Activated naive CD8-positive, alpha-beta T cell treated with anti-CD3 and anti-CD28 coated beads, Interleukin-2, amount 50 U/mL, for 24 hours (primary cell): Measurements from ENCODE around the gene NACC1.
"Not testable (repeated sequence)": the region's sequence is repeated elsewhere in the genome, so short reads cannot be mapped to it uniquely, and the experiment has no call there.

Source experiments
- ATAC-seq: fragments of 150-1000 bp; cut with Tn5 transposase; one replicate; pipeline ENCODE4 v1.10.0; 2021
- DNase-seq: peaks from one replicate; pipeline ENCODE4 v3.0.0; 2021
- H3K27ac Mint-ChIP-seq: one replicate; pipeline ENCODE4 v1.8.0; 2021; ENCODE audit warnings: mild to moderate bottlenecking, mixed read lengths
- H3K27me3 Mint-ChIP-seq: one replicate; pipeline ENCODE4 v1.8.0; 2021; ENCODE audit warnings: mixed read lengths
- H3K36me3 Mint-ChIP-seq: one replicate; pipeline ENCODE4 v1.8.0; 2021; ENCODE audit warnings: low read depth, mixed read lengths
- H3K4me1 Mint-ChIP-seq: one replicate; pipeline ENCODE4 v1.8.0; 2021; ENCODE audit warnings: mixed read lengths
- H3K4me3 Mint-ChIP-seq: one replicate; pipeline ENCODE4 v1.8.0; 2021; ENCODE audit warnings: mild to moderate bottlenecking, moderate library complexity, mixed read lengths
- H3K9me3 Mint-ChIP-seq: one replicate; pipeline ENCODE4 v1.8.0; 2021; ENCODE audit warnings: mixed read lengths

Gene NACC1

GRCh38 chr19:13185763-13186657 is 67.9 kb downstream of the NACC1 start:
- DNase-seq, H3K9me3 Mint-ChIP-seq, H3K27ac Mint-ChIP-seq, H3K27me3 Mint-ChIP-seq, H3K36me3 Mint-ChIP-seq, ATAC-seq, H3K4me3 Mint-ChIP-seq: not testable (repeated sequence)
- H3K4me1 Mint-ChIP-seq, result peaks cover 27% of the 10 kb centered on the region

GRCh38 chr19:13186688-13187087 is 68.6 kb downstream of the NACC1 start:
- H3K36me3 Mint-ChIP-seq, H3K27me3 Mint-ChIP-seq, DNase-seq, H3K27ac Mint-ChIP-seq, ATAC-seq, H3K9me3 Mint-ChIP-seq, H3K4me3 Mint-ChIP-seq: not testable (repeated sequence)
- peaks cover 31% of the 10 kb centered on the region for H3K4me1 Mint-ChIP-seq

- DNase-seq (no peak), ATAC-seq (no peak)
- Mint-ChIP-seq H3K4me1 (peaks cover 27% of the 10 kb centered on the region), H3K27me3 (no peaks in the 10 kb centered on the region), H3K4me3 (no peak overlapping the region), H3K27ac (no peak overlapping the region), H3K36me3 (no peaks in the 10 kb centered on the region), H3K9me3 (no peaks in the 10 kb centered on the region)
Observed at GRCh38 chr19:13187419-13187818, 69.4 kb downstream of the NACC1 start.

GRCh38 chr19:13189600-13189999 is 71.5 kb downstream of the NACC1 start:
- H3K36me3 Mint-ChIP-seq, result no peaks in the 10 kb centered on the region
- ATAC-seq, result no peak
- no peak overlapping the region for H3K27ac Mint-ChIP-seq
- H3K4me3 Mint-ChIP-seq, result no peak overlapping the region
- DNase-seq, result no peak
- H3K4me1 Mint-ChIP-seq, result peaks cover 34% of the 10 kb centered on the region
- H3K27me3 Mint-ChIP-seq, result no peaks in the 10 kb centered on the region
- H3K9me3 Mint-ChIP-seq, result no peaks in the 10 kb centered on the region
